Astrocyte of the cerebellum (primary cell): ENCODE measurements around the gene PRKAR1B.

Source experiments
- DNase-seq: peaks from one replicate; pipeline ENCODE4 v3.0.0-alpha.2; 2011; ENCODE audit warnings: low read depth
- H3K4me3 ChIP-seq: 2 replicates; pipeline ENCODE4 v1.5.1; 2011; ENCODE audit warnings: mild to moderate bottlenecking, low read depth, low read length, moderate library complexity
- CTCF ChIP-seq: IDR thresholded peaks from 2 replicates; pipeline ENCODE4 v1.5.1; 2012; ENCODE audit warnings: low read length, low read depth, moderate library complexity, mild to moderate bottlenecking; ENCODE audit errors: missing control alignments
- in situ Hi-C: cut with HindIII; loops from 2 replicates; pipeline ENCODE4 v1.10.0; 2017; ENCODE audit warnings: low sequenced_read_pairs

Gene PRKAR1B

GRCh38 chr7:727104-727805 lies at the start of gene PRKAR1B:
TSS of gene PRKAR1B (minus strand) at chr7:727281. CDS start at chr7:711505, 15,776 bp downstream.
- peak within 1 kb of the TSS; percentile 47 for H3K4me3 ChIP-seq
- TF ChIP-seq CTCF = no peak
- in situ Hi-C loops = no loop called here
- no peak for DNase-seq

- in situ Hi-C loops = loop anchor here (10.0 to 25.0 kb wide), 2 partner anchors 186 to 442 kb away; partner anchors contain the start of gene ADAP1
- DNase-seq = no peak
- no peak overlapping the region for H3K4me3 ChIP-seq
- TF ChIP-seq CTCF = no peak
These were observed 49.3 kb upstream of the PRKAR1B start for GRCh38 chr7:776381-776780.

- H3K4me3 ChIP-seq = no peak overlapping the region
- in situ Hi-C loops = loop anchor here (10.0 to 25.0 kb wide), 2 partner anchors 188 to 440 kb away; partner anchors contain the start of gene ADAP1
- TF ChIP-seq CTCF = peak; percentile 92
- DNase-seq = no peak
These were observed 47.4 kb upstream of the PRKAR1B start for GRCh38 chr7:774161-775109.

GRCh38 chr7:773622-773915 lies 46.5 kb upstream of the PRKAR1B start:
- no peak overlapping the region for H3K4me3 ChIP-seq
- DNase-seq = no peak
- no peak for TF ChIP-seq CTCF
- in situ Hi-C loops = loop anchor here (10.0 kb wide), 1 partner anchor 439 kb away; no protein-coding TSS in a partner anchor

- in situ Hi-C loops = loop anchor here (10.0 kb wide), 1 partner anchor 438 kb away; no protein-coding TSS in a partner anchor
- TF ChIP-seq CTCF = no peak
- no peak for DNase-seq
- H3K4me3 ChIP-seq = no peak overlapping the region
These were observed 46.0 kb upstream of the PRKAR1B start for GRCh38 chr7:772861-773621.

GRCh38 chr7:772392-772791 lies 45.3 kb upstream of the PRKAR1B start:
- no peak for TF ChIP-seq CTCF
- no peak overlapping the region for H3K4me3 ChIP-seq
- in situ Hi-C loops = loop anchor here (10.0 kb wide), 1 partner anchor 438 kb away; no protein-coding TSS in a partner anchor
- no peak for DNase-seq
